ENCODE measurements around the gene CDH23.
A peak's percentile ranks its signal among the peaks of the same experiment; 100 is the strongest.

The CDH23 gene

DNA sequence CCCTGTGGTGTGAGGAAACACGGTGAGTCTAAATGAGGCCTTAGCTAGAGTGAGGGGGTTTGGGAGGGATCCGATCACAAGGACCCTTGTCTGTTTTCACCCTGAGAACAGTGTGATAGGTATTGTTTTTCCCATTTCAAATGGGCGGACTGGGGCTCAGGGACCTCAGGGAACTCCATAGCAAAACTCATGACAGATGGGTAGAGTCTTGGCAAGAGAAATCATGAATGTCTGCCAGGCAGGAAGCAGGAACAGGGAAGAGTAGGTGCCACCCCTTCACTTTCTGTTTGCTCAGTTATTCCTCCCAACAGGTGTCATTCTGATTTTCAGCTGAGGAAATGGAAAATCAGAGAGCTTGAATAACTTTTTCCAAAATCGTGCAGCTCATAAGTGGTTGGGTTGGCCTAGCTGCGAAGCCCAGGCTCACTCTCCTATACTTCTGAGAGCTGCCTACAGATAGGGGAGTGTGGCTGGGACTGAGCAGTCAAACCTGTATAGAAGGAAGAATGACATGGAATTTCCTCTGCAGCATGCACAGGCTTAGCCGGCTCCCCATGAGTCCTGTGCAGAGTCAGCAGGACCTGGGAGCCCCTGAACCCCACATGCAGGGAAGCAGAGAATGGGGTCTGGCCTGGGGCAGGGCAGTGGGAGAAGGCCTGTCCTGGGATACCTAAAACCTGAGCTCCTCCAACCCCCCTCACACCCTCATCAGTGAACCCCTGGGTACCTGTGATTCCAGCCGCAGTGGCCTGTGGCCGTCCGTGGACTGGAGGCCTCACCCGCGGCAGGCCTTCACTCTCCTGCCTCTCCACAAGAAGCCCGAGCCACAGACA lies 340.5 kb downstream of the CDH23 start:
- DNase-seq: no peak

DNA sequence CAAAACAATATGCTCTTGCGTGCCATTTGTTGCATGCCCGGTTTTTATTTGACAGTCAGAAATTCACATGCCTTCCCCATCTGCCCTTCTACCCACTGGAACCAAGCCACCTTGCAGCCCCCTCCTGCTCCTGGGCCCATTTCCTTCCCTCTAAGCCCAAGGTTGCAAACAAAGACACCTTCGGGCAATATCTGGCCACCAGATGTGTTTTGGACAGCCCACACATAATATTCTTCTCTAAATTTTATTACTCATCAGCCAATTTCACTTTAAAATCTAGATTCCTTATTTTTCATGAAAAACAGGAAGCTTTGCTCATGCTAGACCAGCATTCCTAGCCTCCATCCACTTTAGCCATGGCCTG lies 341.1 kb downstream of the CDH23 start:
- no peak for DNase-seq

DNA sequence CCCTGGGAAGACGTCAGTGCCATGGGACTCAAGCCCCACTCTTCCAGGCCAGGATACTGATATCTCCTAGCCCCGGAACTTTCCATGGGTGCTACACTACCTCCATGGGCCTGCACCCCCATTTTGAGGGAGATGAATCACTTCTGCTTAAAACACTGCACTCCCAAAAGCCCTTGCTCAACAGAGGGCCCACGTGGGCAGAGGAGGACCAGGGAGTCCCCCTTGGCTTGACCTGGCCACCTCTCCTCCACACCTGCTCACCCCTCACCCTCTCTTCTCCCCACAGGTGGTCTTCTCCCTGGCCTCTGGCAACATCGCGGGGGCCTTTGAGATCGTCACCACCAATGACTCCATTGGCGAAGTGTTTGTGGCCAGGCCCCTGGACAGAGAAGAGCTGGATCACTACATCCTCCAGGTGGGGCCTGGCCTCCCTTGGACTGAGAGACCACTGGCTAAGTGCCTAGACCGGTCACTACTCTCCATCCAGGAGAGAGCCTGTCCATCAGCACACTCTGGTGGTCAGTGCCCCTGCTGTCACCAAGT lies 342.7 kb downstream of the CDH23 start:
- no peak for DNase-seq

DNA sequence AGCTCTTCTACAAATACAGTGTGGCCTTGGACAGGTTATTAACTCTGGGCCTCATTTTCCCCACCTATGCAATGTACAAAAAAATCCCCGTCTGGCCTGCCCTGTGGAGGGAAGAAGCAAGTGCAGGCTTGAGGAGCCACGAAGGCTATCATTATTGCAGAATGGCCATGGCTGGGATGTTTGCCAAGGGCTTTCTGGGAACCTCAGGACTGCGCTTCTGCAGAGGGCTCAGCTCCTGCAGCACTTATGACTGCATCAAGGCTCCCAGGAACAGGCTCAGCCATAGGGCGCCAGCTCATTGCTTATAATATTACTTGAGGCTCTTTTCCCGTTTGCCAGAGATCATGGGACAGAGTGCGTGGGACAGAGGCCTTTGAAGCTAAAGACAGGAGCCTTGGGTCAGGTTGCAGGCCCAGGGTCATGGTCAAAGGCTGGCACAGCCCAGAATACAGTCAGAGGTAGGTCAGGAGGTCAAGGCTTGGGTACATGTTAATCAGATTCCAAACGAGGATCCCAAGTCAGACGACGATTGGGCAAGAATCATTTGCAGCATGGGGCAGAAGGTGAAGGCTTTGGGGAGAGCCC lies 343.4 kb downstream of the CDH23 start:
- no peak for DNase-seq

DNA sequence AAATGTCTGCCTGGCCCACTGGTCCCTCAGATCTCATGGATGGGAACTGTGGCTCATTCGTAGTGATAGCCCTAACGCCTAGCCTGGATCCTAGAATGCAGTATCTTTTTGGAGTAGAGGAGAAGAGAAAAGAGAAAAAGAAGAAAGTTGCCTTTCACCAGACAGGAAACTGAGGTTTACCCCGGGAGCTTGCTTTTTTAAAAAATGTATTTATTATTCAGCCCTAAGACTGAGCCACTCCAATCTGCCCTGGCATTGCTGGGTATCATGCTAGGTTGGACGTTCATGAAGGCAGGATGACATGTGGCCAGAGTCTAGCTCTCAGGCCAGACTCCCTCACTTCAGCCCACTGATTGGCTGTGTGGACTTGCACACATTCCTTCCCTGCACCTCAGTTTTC lies 344.3 kb downstream of the CDH23 start:
- DNase-seq: no peak

DNA sequence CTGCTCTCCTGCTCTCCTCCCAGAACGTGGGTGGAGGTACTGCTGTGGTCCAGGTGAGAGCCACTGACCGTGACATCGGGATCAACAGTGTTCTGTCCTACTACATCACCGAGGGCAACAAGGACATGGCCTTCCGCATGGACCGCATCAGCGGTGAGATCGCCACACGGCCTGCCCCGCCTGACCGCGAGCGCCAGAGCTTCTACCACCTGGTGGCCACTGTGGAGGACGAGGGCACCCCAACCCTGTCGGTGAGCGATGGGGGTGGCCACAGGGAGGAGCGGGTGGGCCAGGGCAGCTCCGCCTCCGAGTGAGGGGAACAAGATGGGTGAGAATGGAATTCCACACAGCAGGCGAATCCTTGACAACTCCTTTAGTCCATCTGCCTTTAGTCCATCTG lies 345.0 kb downstream of the CDH23 start:
- no peak for DNase-seq

DNA sequence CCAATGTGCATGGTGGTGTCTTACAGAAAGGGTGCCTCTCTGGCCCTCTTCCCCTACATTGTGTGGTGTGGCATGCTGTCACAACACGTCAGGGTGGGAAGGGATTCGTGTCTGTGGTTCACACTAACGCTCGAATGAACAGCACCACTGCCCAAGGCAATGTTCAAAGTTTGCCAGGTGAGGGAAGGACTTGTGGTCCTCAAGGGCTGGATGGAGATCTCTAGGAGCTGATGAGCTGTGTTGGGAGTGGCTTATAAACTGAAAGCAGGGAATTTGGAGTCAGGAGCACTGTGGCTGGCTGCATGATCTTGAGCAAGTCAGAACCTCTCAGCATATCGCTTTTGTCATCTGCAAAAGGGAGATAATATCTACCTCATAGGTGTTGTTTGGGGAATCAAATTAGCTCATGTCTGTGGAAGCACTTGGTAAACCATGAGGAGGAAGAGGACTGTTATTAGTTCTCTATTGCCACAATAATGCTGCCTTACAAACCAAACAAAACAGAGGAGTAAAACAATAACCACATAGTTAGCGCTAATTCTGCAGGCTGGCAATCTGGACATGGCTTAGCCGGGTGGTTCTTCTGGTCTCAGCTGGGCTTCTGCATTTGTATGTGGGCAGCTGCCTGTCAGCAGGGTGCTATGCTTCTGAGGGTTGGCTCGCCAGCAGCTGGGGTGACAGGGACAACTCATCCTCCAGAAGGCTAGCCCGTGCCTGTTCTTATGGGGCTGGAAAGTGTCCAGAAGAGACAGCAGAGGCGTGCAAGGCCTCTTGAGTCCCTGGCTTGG lies 345.8 kb downstream of the CDH23 start:
- DNase-seq: no peak

DNA sequence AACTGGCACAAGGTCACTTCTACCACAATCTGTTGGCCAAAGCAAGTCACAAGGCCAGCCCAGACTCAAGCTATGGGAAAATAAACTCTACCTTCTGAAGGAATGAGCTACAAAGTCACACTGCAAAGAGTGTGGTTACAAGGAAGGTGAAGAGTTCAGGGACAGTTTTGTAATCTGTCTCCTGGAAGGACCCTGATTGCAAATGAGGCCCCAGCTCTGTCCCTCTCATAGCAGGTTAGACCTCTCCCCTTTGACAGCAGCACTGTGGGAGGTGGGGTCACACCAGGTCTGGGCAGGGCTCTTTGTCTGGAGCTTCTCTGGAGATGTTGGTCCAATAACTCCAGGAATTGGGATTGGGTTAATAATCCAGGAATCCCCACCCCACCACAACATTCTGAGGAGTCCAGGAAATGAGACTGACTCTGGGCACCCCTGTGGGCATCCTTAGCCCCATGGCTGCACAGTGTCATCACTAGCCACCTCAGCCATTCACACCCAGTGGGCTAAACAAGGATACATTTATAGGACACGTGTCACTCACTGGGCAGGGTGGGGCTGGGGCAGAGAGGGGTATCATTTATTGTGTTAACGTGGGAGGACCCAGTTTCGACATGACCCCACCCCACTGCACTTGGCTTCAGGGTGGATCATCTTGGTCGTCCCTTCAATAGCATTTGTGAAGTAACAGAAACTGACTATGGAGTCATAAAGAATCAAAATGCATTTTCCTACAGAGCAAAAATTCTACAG lies 346.5 kb downstream of the CDH23 start:
- DNase-seq: no peak

DNA sequence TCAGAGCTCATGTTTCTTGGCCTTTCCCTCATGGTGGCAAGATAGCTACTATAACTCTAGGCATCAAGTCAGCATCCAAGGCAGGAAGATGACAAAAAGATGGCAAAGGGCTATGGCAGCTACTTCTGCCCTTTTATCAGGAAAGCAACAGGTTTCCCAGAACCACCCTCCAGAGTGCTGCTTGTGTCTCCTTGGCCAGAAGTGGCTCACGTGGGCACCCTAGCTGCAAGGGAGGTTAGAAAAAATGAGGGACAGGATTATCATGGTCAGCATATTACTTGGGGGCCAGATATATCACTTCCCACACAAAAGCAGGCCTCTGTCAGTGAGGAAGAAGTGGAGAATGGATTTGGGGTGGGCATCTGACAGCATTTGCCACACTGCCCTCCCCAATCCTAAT lies 347.1 kb downstream of the CDH23 start:
- DNase-seq: no peak

DNA sequence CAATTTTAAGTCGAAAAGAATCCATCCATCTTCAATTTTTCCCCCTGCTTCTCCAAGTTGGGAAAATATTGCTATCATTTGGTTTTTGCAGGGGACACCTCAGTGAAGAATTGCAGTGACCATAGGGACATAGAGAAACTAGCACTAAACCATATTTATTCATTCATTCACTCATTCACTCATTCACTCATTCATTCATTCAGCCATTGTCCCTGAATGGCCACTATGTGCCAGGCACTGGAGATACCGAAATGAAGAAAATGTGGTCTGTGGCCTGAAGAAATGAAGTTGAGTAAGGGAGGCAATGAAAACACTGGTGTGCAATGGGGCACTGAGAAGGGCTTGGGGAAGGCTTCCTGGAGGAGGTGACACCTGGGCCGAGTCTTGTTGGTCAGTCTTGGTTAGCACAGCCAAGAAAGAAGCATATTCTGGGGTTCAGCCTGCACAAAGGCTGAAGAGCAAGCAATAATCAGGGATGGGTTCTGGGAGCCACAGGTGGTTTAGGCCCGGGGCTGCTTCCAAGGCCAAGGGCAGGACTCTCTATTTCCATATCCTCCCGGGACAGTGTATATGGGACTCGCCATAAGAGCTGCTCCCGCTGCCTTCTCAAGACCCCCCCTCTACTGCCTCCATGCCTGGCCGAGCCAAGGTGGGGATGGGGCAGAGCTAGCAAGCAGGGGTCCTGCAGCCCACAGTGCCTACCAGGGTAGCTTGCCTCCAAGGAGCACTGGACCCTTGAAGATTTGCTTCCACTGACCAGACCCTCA lies 348.4 kb downstream of the CDH23 start:
- DNase-seq: no peak

DNA sequence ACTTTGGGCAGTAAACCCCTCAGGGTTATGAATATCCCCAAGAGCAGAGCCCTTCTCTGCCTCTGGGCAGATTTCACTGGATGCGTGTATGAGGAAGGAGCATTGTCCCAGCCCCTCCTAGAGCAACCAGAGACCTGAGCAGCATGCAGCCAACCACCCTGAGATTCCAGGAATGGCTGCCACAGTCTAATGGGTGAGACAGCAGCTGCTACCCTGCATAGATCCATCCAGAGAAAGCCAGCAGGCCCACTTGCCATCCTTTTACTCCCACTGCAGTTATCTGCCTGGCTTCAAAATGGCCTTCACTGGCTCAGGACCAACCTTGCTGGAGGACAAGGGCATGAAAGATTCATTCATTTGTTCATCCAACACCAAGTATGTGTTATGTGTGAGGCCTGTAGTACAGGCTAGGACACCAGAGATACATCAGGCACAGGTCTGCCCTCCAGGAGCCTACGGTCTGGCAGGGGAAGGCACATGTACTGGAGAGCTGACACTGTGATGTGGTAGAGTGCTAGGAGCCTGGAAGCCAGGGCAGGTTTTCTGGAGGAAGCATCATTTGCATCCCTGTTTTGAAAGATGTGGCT lies 349.0 kb downstream of the CDH23 start:
- DNase-seq: no peak

DNA sequence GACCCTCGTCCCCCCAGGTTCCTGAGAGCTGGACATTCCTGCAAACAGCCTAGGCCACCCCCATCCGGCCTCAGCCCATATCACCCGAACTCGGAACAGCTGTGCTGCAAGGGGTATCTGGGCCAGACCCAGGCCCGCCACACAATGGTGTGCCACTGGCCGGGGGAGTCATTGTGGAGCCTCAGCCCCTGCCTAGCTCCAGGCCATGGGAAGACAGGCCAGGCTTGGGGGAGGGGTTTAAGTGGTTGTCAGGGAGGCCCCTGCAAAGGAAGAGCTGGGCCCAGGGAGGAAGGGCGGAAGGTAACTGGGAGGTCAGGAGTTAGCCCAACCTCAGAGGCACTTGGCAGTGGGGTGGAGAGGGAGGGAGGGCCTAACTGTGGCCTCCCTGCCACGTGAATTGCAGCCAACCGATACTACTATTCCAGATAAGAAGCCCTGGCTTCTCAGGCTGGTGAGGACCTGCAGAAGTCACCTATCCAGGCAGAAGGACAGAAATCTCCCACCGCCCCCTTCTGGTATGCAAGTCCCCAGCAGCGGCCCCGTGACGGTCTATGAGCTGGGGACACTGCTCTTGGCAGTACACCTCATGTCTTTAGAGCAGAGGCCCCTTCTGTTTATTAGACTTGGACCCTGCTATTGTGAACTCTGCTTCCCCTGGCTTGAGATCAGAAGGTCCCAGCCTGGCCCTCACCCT lies 349.8 kb downstream of the CDH23 start:
- no peak for DNase-seq

DNA sequence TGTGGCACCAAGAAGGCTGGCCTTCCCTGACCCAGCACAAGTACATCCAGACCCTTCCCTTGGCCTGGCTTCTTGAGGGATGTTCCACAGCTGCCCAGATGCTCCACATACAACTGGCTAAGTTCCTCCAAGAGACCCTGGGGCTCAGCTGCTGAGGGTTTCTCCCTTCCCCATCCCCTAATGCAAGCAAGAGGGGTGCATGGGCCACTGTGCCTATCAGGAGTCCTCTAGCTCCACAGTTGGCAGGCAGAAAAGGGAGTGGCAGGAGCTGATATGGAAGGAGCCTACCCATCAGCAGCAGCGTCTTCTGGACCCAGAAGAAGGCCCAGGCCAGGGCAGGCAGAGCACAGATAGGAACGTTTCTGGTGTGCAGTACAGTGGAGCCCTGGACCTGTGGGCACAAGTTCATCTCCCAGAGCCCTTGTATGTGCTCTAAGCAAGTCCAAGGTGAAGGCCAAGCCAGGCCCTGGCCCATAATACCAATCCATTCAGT lies 350.4 kb downstream of the CDH23 start:
- DNase-seq: no peak

DNA sequence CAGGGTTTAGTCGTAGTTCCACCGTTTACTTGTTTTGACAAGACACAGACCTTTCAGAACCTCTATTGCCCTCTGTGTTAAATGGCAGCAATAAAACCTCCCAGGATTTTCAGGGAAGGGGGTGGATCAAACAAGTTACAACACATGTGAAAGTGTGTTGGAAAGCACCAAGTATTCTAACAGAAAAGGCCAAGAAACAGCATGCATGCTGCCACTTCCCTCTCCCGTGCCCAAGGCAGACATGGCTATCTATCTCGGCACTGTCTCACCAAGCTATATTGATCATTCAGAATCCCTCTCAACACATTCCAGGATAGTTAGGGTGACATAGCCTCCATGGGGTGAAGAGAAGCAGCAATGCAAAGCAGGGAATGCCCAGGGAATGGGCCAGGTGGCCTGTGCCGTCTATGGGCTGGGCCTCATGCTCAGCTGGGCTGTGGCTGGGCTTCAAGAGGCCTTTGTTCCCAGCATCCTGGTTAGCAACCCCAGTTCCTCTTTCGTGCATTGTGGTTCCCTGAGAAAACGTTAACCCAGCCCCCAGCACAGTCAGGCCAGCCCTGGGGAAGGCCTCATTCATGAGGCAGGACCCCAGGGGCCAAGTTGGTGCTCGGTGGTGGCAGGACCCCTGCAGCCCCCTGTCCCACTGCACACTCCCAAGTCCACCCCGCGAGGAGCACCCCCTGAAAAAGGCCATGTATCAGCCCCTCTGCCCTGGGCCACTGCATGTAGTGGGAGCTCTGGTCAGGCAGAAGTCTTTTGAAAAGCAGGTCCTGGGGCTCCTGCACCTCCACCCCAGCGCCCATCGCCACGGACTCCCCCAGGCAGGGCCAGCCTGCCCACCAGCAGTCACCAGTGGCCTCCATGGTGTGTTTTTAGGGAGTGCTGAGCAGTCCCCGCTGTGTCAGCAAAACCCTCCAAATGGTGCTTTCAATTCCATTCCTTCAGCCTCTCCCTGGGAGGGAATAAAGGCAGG lies 351.1 kb downstream of the CDH23 start:
- no peak for DNase-seq

DNA sequence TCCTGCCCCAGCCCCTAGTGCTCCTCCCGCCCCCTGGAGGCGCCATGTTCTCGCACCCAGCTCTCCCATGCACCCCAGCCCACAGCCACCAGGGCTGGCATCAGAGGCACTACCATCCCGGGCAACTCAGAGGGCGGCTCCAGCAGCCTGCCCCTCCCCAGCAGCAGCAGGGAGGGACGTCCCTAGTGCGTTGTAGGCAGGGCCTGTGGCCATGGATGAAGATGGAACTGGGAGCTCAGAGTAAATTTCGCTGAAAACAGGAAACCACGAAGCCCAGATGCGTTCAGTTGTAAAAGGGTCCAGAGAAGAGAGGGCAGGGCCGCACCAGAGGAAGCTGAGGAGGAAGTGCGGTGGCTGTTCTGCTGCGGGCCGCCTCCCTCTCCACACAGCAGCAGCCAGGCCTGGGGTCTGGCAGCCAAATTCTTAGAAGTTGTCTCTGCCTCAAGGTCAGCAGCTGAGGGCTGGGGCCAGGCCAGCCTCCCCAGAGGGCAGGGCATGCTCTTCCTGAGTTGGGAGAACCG lies 352.0 kb downstream of the CDH23 start:
- DNase-seq: no peak

DNA sequence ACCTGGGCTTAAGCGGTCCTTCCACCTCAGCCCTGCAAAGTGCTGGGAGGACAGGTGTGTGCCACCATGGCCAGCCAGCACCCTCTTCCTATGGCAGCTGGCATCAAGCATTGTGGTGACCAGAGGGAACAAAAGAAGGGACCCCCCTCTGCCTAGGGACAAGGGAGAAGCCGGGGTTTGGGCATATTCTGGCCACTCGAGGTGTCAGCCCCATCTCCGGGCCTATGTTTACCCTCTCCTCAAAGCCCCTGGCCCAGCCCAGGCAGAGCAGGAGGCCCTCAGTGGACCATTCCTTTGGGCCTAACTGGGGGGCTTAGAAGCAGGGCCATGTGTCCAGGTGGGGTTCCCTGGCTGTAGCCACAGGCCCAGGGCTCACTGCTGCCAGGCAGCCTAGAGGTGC lies 352.7 kb downstream of the CDH23 start:
- DNase-seq: no peak

DNA sequence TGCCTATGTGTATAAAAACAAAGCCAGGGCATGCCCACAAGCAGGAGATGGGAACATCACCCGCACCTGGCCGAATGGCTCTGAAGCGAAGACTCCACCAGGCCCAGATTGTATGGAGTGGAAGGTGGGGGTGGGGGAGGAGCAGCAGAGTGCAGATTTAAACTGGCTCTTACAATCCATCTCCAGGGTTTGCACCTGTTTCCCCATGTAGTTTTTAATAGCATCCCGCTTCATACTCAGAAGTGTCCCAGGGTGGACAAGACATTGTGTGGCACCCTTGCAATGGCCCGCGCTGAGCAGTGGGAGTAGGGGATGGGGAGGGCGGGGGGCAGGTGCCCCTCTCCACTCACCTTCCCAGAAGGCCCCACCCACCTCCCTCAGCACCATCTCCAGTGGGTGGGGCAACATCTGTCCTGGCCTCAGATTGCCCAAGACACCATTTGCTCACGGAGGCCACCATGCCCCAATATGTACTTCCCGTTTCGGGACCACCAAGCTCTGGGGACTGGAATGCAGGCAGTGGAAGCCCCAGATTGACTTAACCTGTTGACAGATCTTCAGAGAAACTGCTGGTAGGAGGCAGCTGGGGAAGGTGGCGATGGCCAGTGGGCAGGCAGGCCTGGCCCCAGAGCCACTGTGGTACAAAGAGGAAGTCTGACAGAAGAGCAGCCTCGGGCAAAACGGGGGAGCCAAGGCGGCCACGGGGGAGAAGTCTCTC lies 353.6 kb downstream of the CDH23 start:
- DNase-seq: peak; percentile 33

DNA sequence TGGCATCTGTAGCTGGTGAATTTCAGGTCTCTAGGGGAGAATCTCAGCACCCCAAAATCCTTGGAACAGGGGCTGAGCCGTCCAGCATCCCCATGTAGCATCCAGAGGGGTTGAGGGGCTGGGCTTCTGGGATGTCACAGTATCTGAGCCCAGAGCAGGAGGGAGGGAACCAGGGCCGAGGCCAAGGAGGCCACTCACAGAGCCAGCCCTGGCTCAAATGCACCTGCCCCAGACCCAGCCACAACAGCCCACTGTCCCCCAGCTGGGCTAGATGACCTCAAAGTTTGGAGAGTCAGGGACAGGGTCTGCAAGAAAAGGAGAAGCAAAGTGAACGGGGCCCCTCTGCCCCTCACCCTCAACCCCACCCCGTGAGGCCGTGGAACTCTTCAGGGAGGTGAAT lies 354.3 kb downstream of the CDH23 start:
- no peak for DNase-seq
